ENCODE data around the gene TIMD4.
"Not testable (repeated sequence)": the region's sequence is repeated elsewhere in the genome, so short reads cannot be mapped to it uniquely, and the experiment has no call there.

Gene TIMD4

GRCh38 chr5:156934450-156935211 is 28.4 kb downstream of the TIMD4 start:
- Histone ChIP-seq H3K27me3 (ENCODE audit: insufficient read depth, low read depth, severe bottlenecking) (no peaks in the 10 kb centered on the region), H3K9me3 (ENCODE audit: severe bottlenecking) (peaks cover under 1% of the 10 kb centered on the region), H3K4me3 (ENCODE audit: low read depth, low read length) (no peak overlapping the region), H3K36me3 (no peaks in the 10 kb centered on the region), H3K27ac (no peak overlapping the region)
- peak; percentile 43 for DNase-seq
- peak; percentile 50 for TF ChIP-seq CTCF (IDR thresholded peaks at IDR 0.05; ENCODE audit: low read depth, low read length)

GRCh38 chr5:156929366-156929948 is 33.6 kb downstream of the TIMD4 start:
- Histone ChIP-seq H3K27me3 (ENCODE audit: insufficient read depth, low read depth, severe bottlenecking) (no peaks in the 10 kb centered on the region), H3K9me3 (ENCODE audit: severe bottlenecking) (no peaks in the 10 kb centered on the region), H3K4me3 (ENCODE audit: low read depth, low read length) (no peak overlapping the region), H3K36me3 (no peaks in the 10 kb centered on the region), H3K27ac (no peak overlapping the region)
- TF ChIP-seq CTCF (IDR thresholded peaks at IDR 0.05; ENCODE audit: low read depth, low read length): no peak
- DNase-seq: no peak

- no peak overlapping the region for H3K4me3 ChIP-seq (ENCODE audit: low read depth, low read length)
- no peaks in the 10 kb centered on the region for H3K36me3 ChIP-seq
- no peaks in the 10 kb centered on the region for H3K27me3 ChIP-seq (ENCODE audit: insufficient read depth, low read depth, severe bottlenecking)
- no peaks in the 10 kb centered on the region for H3K9me3 ChIP-seq (ENCODE audit: severe bottlenecking)
- H3K27ac ChIP-seq: no peak overlapping the region
- DNase-seq: no peak
- TF ChIP-seq CTCF (IDR thresholded peaks at IDR 0.05; ENCODE audit: low read depth, low read length): no peak
These were observed 35.5 kb downstream of the TIMD4 start for GRCh38 chr5:156927545-156927944.

GRCh38 chr5:156925767-156926166 is 37.3 kb downstream of the TIMD4 start:
- H3K9me3 ChIP-seq (ENCODE audit: severe bottlenecking); DNase-seq; H3K36me3 ChIP-seq; H3K27ac ChIP-seq; H3K4me3 ChIP-seq (ENCODE audit: low read depth, low read length); H3K27me3 ChIP-seq (ENCODE audit: insufficient read depth, low read depth, severe bottlenecking): not testable (repeated sequence)
- peak; percentile 20; the same call in 1 of the 2 replicates for TF ChIP-seq CTCF (IDR thresholded peaks at IDR 0.05; ENCODE audit: low read depth, low read length)

- no peaks in the 10 kb centered on the region for H3K36me3 ChIP-seq
- H3K27ac ChIP-seq: no peak overlapping the region
- no peaks in the 10 kb centered on the region for H3K27me3 ChIP-seq (ENCODE audit: insufficient read depth, low read depth, severe bottlenecking)
- DNase-seq: no peak
- no peak for TF ChIP-seq CTCF (IDR thresholded peaks at IDR 0.05; ENCODE audit: low read depth, low read length)
- H3K4me3 ChIP-seq (ENCODE audit: low read depth, low read length): no peak overlapping the region
- no peaks in the 10 kb centered on the region for H3K9me3 ChIP-seq (ENCODE audit: severe bottlenecking)
These were observed 40.7 kb downstream of the TIMD4 start for GRCh38 chr5:156922207-156922792.
